DMS 273 treated with DMSO at 0.1 percent for 48 hours (cell line): ENCODE results near the gene ZNF398.
"Not testable (repeated sequence)": the region's sequence is repeated elsewhere in the genome, so short reads cannot be mapped to it uniquely, and the experiment has no call there.

ENCODE experiments used
- DNase-seq: peaks from one replicate; lab custom pipeline; 2025; lab: John Stamatoyannopoulos, UW

The ZNF398 gene

DNA sequence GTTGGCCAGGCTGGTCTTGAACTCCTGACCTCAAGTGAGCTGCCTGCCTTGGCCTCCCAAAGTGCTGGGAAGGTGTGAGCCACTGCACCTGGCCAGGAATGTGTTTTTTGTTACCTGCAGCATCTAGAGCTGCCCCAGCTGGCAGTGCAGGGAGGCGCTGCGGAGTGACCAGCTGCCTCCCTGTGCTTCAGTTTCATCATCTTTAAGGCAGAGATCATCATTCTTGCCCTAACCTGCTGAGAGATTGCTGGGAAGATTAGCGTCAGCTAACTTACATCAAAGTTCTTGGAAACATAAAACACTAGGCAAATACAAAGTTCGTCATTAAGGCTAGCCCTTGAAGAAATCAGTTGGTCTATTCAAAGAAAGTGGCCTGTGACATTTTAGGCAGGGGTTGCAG, 50.4 kb downstream of the ZNF398 start:
- no peak for DNase-seq

GRCh38 chr7:149198161-149198816, 51.0 kb downstream of the ZNF398 start:
- no peak for DNase-seq

- DNase-seq, result no peak
Observed at GRCh38 chr7:149199234-149199995, 52.2 kb downstream of the ZNF398 start.

DNA sequence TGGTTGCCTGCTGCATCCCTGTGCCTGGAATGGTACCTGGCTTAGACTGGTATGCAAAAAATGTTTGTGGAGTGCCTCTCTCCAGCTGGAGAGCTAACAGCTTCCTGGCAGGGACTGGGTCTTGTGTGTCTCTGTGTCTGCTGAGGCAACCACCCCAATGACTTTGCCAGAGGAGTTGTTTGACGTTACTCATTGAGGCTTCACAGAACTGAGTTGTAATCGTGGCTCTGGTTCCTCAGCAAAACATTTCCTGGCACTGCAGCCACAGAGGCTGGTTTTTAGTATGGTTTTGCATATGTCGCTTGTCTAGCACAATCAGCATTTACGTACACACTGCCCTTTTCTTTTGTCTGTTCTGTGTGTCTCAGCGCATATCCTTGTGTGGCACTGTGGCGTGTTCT, 55.6 kb downstream of the ZNF398 start:
- no peak for DNase-seq

GRCh38 chr7:149205690-149206381, 58.6 kb downstream of the ZNF398 start:
- DNase-seq, result no peak

DNA sequence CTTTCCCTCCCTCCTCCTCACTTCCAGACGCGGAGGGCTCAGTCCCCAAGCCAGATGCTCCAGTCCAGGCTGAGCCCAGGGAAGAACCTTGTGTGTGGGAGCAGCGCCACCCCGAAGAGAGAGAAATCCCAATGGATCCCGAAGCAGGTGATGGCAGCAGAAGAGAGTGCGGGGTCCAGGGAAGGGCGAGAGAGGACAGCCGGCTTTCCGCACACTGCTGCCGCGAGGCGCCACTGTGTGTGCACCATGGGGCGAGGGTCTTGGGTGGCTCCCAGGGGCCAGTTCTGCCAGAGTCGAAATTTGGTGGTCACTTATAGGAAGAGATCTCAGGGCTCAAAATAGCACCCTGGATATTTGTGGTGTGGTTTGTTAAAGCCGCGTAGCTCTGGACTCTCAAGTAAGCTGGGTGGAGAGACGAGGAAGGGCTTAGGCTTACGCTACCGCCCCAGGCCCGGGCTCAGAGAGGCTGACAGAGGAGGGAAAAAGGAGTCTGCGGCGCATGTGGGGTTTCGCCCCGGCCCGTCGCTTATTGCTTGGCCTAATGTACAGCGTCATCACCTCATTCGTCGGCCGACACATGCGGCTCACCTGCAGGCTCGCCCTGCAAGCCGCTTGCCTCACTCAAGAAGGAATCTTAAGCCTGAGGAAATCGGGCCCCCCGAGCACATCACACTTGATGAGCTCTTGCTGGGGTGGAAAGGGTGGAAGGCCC, 60.2 kb downstream of the ZNF398 start:
- no peak for DNase-seq

GRCh38 chr7:149209518-149210269, 62.4 kb downstream of the ZNF398 start:
- DNase-seq, result peak; percentile 81

DNA sequence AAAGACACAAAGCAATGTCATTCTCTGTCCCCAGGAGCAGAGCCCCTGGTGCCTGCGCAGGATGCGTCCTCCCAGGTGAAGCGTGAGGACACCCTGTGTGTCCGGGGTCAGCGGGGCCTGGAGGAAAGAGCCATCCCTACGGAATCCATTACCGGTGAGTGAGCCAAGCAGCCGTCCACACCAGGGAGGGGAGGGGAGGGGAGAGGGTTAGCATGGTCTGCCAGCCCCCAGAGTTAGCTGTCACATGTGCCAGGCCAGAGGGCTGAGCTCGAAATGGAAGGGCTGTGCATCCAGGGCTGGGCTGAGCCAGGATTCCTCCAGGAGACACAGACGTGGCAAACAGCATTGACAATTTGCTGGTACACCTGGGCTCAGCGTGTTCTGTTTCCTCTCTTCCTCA, 63.3 kb downstream of the ZNF398 start:
- no peak for DNase-seq

DNA sequence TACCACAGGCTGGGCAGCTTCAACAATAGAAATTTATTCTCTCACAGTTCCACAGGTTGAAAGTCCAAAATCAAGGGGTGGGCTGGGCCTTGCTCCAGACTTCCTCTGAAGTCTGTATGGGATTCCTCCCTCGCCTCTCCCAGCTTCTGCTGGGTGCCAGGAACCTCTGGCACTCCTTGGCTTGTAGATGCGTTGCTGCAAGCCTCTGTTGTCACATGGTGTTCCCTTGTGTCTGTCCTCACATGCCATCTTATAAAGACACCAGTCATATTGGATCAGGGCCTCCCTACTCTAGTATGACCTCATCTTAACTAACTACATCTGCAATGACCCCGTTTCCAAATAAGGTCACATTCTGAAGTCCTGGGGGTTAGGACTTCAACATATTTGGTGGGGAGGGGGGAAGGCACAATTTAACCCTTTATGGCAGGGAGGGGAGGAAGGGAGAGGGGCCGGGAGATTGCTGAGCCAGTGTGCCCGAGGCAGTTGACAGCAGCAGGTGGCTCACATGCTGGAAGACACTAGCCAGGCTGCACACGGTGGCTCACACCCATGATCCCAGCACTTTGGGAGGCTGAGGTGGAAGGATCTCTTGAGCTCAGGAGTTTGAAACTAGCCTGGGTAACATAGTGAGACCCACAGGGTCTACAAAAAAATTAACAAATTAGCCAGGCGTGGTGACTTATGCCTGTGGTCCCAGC, 66.9 kb downstream of the ZNF398 start:
- DNase-seq, result no peak

- no peak for DNase-seq
Observed at GRCh38 chr7:149216402-149216801, 69.1 kb downstream of the ZNF398 start.

DNA sequence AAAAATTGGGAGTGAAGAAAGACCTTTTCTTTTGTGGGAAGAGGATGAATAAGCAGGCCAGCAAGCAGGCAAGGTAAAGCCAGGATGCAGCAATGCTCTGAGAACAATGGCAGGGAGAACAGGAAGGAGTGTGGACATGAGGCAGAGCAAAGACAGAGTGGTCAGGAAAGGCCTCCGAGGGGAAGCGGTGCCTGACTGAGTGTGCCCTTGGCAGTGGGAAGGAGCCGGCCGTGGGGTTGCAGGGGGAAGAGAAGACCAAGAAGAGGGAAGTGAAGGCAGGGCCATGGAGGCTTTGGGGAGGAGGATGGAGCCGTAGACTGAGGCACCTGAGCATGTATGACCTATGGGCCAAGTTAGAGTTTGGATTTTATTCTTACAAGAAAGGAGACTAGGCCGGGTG, 70.3 kb downstream of the ZNF398 start:
- DNase-seq, result no peak

GRCh38 chr7:149218469-149219420, 71.5 kb downstream of the ZNF398 start:
- no peak for DNase-seq

DNA sequence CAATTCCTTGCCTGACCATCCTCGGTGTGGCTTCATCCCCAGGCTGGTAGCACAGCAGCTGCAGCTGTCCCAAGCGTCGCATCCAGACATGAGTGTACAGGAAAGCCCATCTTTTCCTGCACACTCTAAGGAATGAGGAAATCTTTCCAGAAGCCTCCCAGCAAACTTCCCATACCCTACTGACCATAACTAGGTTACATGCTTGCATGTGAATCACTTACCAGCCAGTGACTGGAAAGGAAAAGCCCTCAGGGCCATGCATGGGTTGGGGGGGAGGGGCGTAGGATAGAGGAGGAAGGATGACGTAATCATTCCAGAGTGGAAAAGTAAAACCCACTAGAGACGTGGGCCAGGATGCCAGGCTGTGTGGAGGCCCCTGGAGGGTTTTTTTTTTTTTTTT, 73.3 kb downstream of the ZNF398 start:
- no peak for DNase-seq

DNA sequence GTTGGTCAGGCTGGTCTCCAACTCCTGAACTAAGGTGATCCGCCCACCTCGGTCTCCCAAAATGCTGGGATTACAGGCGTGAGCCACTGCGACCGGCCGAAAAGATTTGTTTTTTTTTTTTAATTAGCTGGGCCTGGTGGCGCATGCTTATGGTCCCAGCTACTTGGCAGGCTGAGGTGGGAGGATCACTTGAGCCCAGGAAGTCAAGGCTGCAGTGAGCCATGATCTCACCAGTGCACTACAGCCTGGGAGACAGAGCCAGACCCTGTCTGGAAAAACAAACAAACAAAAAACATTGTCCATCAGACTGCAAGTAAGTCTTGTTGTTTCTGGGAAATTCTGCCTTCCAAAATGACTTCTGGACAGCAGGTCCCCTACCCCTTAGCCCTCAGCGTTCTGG, 75.9 kb downstream of the ZNF398 start:
- DNase-seq, result no peak

DNA sequence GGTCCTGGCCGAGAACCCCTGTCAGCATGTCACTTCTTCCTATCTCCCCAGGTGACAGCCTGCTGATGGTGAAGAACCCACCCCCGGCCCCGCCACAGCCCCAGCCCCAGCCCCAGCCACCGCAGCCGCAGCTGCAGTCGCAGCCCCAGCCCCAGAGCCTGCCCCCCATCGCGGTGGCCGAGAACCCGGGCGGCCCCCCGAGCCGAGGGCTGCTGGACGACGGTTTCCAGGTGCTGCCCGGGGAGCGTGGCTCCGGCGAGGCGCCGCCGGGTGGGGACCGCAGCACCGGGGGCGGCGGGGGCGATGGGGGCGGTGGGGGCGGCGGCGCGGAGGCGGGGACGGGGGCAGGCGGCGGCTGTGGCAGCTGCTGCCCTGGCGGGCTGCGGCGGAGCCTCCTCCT, 76.5 kb downstream of the ZNF398 start:
- DNase-seq, result no peak

GRCh38 chr7:149224352-149224751, 77.1 kb downstream of the ZNF398 start:
- no peak for DNase-seq

DNA sequence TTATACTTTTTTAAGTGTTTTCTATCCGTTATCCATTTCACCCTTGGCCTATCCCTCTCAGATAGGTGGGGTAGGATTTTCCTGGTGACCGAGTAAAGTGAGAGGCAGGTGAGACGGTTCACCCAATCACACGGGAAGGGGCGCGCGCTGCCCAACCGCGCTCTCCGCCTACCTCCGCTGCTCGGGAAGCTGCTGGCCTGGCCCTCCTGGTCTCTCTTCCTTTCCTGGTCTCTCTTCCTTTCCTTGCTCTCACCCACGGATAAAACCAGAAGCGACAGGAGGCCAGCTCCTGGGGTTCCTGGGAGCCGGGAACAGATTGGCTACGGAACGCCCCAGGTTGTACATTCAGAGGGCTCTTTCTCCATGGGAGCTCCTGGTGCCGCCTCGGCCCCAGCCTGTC, 77.9 kb downstream of the ZNF398 start:
- DNase-seq, result no peak

DNA sequence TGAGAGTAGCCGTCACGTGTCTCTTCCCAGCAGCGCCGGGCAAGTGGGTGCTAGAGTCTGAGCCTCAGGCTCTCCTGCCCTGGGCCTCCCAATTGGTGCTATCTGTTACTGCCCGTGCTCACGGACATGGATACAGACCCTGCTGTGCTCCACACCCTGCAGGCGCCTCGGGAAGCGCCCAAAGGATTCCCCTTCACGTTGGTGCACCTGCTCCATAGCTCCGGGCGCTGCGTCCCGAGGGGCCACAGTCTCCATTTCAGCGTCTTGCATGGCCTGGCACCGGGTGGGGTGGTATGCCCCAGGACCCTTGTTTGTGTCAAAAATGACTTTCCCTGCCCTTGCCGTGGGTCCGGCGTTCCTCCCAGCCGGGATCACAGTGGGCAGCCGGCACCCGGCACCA, 78.4 kb downstream of the ZNF398 start:
- DNase-seq, result no peak

GRCh38 chr7:149226366-149226765, 79.1 kb downstream of the ZNF398 start:
- not testable (repeated sequence) for DNase-seq
